AG09309 (cell line): Measurements from ENCODE around the gene RUNX2.
"Not testable (repeated sequence)": the region's sequence is repeated elsewhere in the genome, so short reads cannot be mapped to it uniquely, and the experiment has no call there.

ENCODE experiments used
- DNase-seq: peaks from one replicate; pipeline ENCODE4 v3.0.0-alpha.2; 2010; ENCODE audit warnings: low read depth
- H3K4me3 ChIP-seq: 2 replicates; pipeline ENCODE4 v1.5.1; 2011; ENCODE audit warnings: mild to moderate bottlenecking, low read depth, low read length, moderate library complexity; ENCODE audit not compliant: control insufficient read depth
- CTCF ChIP-seq: IDR thresholded peaks from 2 replicates; pipeline ENCODE4 v1.5.1; 2011; ENCODE audit warnings: mild to moderate bottlenecking, low read depth, low read length, inconsistent platforms; ENCODE audit not compliant: insufficient read depth, control insufficient read depth; ENCODE audit errors: missing control alignments

RUNX2 gene

GRCh38 chr6:45458672-45459071 lies 130.5 kb downstream of the RUNX2 start:
- no peak for TF ChIP-seq CTCF
- H3K4me3 ChIP-seq, result no peak overlapping the region
- no peak for DNase-seq

GRCh38 chr6:45460166-45460565 lies 132.0 kb downstream of the RUNX2 start:
- no peak overlapping the region for H3K4me3 ChIP-seq
- TF ChIP-seq CTCF, result no peak
- DNase-seq, result no peak

- no peak for DNase-seq
- H3K4me3 ChIP-seq, result no peak overlapping the region
- no peak for TF ChIP-seq CTCF
Observed at GRCh38 chr6:45461486-45461885, 133.4 kb downstream of the RUNX2 start.

GRCh38 chr6:45462190-45463134 lies 134.3 kb downstream of the RUNX2 start:
- no peak for TF ChIP-seq CTCF
- DNase-seq, result no peak
- no peak overlapping the region for H3K4me3 ChIP-seq

GRCh38 chr6:45464685-45465084 lies 136.6 kb downstream of the RUNX2 start:
- DNase-seq, result no peak
- no peak overlapping the region for H3K4me3 ChIP-seq
- no peak for TF ChIP-seq CTCF

- no peak overlapping the region for H3K4me3 ChIP-seq
- no peak for TF ChIP-seq CTCF
- no peak for DNase-seq
Observed at GRCh38 chr6:45466686-45467085, 138.6 kb downstream of the RUNX2 start.

- H3K4me3 ChIP-seq, DNase-seq: not testable (repeated sequence)
Observed at GRCh38 chr6:45467417-45467816, 139.3 kb downstream of the RUNX2 start.
